GM21360 (cell line): ENCODE measurements around the gene DAPK2.

Experiments
- ATAC-seq: cut with Tn5 transposase; IDR thresholded peaks from one replicate; pipeline ENCODE4 v1.9.1; 2021; ENCODE audit warnings: mild to moderate bottlenecking, moderate library complexity; ENCODE audit not compliant: unreplicated experiment

DAPK2 gene

DNA sequence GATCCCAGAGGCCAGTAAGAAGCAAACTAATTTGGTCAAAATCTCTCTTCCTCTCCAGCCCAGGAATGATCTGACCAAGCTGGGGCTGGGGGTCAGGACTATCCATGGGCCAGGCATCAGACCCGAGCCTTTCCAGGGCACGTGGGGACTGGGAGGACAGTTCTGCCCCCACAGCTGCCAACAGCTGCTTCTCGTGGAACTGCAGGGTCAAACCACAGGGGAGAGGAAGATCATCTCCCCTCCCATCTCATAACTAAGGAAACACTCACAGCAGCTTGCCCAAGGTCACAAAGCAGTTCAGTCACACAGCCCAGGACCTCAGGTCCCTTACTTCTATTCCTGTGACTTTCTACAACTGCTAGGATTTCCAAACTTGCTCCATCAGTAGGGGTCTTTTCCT lies 47.1 kb downstream of the DAPK2 start:
- ATAC-seq: no peak

DNA sequence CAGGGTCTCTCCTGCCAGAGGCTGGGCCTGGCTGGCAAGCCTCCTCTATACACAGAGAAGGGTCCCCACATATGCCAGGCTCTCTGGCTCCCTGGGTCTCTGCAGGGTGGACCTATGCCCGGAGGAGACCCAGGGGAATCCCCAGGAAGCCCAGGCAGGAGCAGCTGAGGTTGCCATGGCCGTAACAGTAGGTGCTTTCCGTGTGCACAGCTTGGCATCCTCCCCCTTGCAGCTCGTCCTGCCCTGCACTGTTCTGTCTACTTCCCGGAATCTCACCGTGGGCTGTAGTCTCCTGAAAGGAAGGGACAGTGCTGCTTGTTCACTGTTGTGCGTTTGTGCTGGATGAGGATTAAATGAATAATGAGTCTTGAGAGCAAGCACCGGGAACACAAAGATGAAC lies 47.8 kb downstream of the DAPK2 start:
- no peak for ATAC-seq

- no peak for ATAC-seq
Observed at GRCh38 chr15:63997715-63998442, 48.4 kb downstream of the DAPK2 start.

- no peak for ATAC-seq
Observed at GRCh38 chr15:63996794-63997357, 49.4 kb downstream of the DAPK2 start.

GRCh38 chr15:63995789-63996188 lies 50.5 kb downstream of the DAPK2 start:
- ATAC-seq: no peak

DNA sequence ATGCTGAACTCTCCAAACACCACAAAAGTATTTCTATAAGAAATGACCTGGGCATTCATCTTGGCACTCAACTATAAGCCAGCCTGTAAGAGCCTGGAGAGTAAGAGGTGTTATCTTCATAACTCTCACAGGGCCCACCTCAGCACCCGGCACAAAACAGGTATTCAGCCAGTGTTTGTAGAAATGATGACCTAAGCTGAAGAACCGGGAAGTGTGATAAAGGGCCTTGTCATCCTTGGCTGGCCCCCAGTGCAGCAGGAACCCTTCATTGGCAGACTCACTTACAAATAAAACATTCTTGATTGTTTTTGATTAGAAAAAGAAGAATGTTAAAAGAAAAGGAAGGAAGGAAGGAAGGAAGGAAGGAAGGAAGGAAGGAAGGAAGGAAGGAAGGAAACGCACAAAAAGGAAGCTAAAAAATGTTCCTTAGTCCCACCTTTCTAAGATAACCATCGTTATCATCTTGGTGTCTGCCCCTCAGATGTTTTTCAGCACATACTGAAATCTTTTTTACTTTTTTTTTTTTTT lies 52.1 kb downstream of the DAPK2 start:
- no peak for ATAC-seq

DNA sequence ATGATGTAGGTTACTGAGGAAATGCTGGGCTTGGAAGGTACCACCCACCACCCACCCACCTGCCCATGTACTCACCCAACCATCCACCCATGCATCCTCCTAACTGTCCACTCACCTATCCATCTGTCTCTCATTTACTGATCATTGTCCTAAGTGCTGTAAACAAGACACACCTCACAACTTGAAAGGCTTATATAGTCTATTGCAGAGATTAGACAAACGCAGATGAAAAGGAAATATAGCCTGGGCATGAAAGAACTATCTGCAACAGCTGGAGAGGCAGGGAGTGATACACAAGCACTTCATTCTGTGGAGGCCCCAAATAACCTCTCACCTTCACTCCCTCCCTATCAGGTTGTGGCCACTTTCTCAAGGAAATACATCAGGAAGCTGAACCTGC lies 54.0 kb downstream of the DAPK2 start:
- ATAC-seq: no peak

- ATAC-seq: no peak
Observed at GRCh38 chr15:63991706-63992105, 54.6 kb downstream of the DAPK2 start.

DNA sequence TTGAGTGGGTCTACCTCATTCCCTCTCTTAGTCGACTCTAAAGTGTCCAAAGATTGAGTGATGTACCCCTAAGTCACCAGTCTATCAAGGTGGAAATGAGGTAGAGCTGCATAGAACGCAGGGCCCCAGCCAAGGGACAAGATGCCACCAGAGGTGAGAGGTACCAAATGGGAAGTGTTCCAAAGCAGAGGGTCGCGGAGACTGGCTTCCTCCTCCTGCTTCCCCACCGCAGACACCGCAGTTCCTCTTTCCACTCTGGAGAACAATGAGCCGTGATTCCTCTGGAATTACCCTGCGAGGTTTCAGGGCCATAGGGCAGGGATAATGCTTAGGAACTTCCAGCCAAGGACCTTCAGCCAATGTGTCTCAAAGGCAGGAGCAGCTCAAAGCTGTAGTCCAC lies 55.8 kb downstream of the DAPK2 start:
- ATAC-seq: no peak

- no peak for ATAC-seq
Observed at GRCh38 chr15:63987796-63988378, 58.4 kb downstream of the DAPK2 start.

- peak; percentile 58 for ATAC-seq
Observed at GRCh38 chr15:63986751-63987341, 59.4 kb downstream of the DAPK2 start.

DNA sequence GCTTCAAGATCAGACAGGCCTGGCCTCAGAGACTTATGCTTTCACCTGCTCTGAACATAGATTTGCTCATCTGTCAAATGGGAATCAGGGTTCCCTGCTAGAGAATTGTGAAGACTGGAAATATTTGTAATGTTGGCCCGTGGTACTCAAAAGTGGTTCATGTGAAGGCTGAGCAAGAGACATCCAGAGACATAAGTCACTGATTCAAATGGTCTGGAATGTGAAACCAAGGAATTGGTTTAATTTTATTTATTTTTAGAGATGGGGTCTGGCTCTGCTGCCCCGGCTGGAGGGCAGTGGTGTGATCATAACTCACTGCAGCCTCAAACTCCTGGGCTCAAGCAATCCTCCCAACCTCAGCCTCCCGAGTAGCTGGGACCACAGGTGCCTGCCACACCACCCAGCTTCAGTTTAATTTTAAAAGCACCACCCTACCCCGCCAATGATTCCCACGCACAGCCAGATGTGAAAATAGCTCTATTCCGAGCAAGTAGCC lies 60.1 kb downstream of the DAPK2 start:
- ATAC-seq: no peak

GRCh38 chr15:63985221-63986184 lies 60.8 kb downstream of the DAPK2 start:
- ATAC-seq: no peak

DNA sequence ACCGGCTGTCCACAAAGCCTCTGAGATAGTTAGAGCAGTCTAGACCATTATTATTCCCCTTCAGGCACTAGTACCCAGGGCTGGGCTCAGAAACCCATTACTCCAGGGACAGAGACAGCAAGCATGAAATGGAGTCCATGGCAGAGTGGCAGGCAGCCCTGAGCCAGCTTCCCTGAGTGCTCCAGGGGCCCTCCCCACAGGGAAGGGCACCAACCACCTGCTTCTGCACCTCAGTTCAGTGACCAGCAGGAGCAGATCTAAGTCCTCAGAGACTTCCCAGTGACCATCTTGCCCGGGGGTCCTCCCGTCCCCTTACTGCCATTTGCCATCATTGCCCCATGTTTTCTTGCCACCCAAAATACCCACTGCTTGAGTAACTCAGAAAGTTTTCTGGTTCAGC lies 62.0 kb downstream of the DAPK2 start:
- ATAC-seq: no peak

- no peak for ATAC-seq
Observed at GRCh38 chr15:63983061-63983711, 63.1 kb downstream of the DAPK2 start.

GRCh38 chr15:63982381-63982854 lies 63.9 kb downstream of the DAPK2 start:
- no peak for ATAC-seq

GRCh38 chr15:63981596-63982320 lies 64.5 kb downstream of the DAPK2 start:
- ATAC-seq: no peak

- ATAC-seq: no peak
Observed at GRCh38 chr15:63979262-63979793, 67.0 kb downstream of the DAPK2 start.
